ENCODE results near the gene LHFPL6.

The LHFPL6 gene

DNA sequence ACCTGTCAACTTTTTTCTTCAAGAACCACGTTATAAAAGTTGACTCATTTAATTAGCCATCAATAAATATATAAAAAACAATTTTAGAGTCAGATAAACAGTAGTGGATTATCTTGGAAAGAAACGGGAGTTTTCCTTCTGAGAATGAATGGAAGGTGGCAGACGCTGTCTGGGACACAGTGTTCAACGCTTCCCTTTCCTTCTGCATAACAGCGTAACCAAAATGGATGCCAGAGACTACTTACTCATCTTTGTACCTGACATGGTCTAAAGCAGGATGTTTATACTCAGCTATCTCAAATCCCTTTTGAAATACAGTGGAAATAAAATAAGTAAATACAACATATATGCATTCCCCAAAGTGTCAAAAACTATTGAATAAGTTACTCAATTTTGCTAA is 195.2 kb downstream of the LHFPL6 start:
- no peak for DNase-seq

- DNase-seq, result no peak
Measured at GRCh38 chr13:39407138-39407537, 195.9 kb downstream of the LHFPL6 start.

- DNase-seq, result no peak
Measured at GRCh38 chr13:39406688-39407087, 196.3 kb downstream of the LHFPL6 start.

GRCh38 chr13:39405596-39406205 is 197.3 kb downstream of the LHFPL6 start:
- DNase-seq, result no peak

DNA sequence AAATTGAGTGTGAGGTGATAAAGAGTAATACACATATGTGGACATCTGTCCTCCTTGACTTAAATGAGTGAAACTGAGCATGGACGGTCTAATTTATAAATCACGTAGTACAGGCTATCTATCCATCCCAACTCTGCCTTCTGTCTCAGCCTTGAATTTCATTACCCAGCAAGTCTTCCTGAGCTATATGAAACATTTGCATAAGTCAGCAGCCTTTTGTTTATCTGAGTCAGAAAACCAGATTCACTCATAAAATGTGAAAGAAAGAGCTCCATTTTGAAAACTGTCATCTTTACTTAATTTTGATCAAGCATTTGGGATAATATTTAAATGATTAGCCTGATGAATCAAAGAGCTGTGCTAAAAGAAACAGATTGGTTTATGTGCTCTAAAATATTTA is 197.9 kb downstream of the LHFPL6 start:
- DNase-seq, result no peak

DNA sequence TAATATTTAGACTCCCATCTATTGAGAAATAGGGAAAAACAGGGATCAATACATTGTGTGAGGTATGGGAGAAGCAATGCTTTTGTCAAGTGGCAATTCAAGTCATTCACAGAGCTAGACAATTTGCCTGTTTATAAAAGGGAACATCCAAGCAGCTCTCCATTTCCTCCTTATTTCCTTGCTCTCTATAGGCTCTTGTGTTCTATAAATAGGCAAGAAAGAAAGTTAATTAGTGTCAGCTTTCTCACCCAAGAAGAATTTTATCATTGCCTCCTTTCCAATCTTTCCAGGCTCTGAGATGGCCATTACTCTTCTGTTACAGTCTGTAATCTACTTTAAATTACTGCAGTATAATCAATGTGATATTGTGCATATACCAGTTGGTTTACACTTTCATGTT is 199.9 kb downstream of the LHFPL6 start:
- no peak for DNase-seq

GRCh38 chr13:39402221-39402970 is 200.6 kb downstream of the LHFPL6 start:
- no peak for DNase-seq

DNA sequence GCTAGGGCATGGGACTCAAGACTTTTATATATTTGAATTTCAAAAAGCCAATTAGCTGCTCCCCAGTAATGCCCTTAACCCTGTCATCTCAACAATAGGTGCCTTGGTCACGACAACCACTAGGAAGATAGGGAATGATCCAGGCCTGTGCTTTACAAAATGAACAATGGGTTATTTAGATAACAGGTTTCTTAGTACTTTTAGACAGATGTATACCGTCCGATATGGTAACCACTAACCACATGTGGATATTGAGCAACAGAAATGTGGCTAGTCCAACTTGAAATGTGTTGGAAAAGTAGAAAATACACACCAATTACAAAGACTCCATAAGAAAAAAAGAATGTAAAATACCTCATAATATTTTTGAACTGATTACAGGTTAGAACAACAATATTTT is 201.2 kb downstream of the LHFPL6 start:
- no peak for DNase-seq

- DNase-seq, result no peak
Measured at GRCh38 chr13:39401046-39401705, 201.8 kb downstream of the LHFPL6 start.

DNA sequence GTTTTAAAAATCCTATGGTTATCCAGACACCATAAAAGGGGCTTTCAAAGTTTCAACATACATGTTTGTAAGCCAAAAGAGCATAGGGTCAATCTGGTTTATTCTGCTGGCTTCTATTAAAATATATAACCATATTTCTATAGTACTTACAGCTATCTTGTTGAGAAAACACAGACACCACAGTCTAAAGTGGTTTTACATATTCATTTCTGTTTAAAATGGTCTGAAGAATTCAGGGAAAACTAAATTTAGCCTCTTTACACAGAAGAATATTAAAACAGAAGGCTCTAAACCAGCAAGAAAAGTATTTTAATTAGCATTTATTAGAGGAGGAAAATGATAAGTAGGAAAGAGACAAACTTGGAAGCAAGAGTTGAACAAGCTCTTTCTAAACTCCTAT is 203.9 kb downstream of the LHFPL6 start:
- DNase-seq, result no peak

GRCh38 chr13:39397896-39398265 is 205.1 kb downstream of the LHFPL6 start:
- no peak for DNase-seq

- DNase-seq, result no peak
Measured at GRCh38 chr13:39397226-39397895, 205.6 kb downstream of the LHFPL6 start.

GRCh38 chr13:39394796-39395678 is 208.0 kb downstream of the LHFPL6 start:
- no peak for DNase-seq

GRCh38 chr13:39391761-39392160 is 211.2 kb downstream of the LHFPL6 start:
- no peak for DNase-seq

DNA sequence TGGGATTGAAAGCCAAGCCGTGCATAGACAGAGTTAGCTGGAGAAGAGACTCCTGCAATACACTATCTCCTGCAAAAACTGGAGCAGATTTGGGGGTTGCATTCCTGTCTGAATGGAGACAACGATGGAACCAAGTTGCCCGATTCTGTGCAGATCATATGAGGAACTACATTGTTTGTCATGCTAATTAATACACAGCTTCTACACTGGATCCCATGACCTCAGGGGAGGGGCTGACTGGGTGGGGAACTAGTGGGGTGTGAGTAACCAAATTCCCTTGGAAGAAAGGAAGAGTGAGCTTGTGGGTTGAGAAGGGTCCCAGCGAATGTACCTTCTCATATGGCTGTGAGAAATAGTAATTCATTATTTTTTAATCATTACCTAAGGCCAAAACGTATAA is 214.0 kb downstream of the LHFPL6 start:
- no peak for DNase-seq

DNA sequence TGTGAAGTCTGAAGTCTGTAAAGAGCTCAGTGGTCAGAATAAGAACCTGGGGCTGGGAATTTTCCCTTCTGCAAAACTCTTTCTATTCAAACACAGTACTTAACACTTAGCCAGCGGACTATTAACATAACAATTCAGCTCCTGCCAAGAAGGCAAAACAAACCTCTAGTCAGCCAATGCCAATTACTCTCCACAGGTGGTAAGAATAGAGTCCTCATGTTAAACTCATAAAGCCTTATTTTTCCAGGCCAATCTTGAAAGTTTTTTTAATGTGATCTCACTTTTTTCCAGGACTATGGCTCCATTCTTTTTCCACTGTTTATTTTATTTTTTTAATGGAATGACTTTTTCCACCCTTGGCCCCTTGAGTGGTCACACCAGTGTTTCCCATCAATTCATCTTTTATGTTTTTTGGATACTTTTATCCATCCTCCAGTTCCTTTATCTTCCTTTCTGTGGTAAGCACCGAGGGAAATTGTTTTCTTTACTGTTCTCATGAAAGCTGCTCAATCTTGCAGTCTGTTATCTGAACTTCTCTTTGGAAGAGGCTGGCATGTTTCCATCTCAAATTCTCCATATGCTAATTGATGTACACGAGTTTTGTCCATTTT is 217.3 kb downstream of the LHFPL6 start:
- DNase-seq, result no peak

DNA sequence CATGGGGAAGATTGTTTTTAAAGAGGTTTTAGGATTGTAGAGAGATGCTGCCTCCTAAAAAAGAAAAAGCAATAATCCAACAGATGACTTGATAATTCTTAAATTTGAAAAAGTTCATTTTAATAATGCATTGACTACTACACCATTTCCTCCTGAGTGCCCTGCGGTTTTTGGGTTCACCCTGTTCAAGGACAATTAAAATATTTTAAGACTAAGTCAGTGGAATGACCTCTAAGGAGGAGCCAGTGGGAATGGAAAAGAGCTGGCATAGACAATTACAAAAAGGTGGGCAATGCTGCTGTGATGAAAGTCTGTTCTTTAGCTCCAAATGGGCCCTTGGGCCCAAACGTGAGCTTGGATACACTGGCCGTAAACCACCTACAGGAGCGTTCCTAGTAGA is 217.8 kb downstream of the LHFPL6 start:
- DNase-seq, result no peak

- DNase-seq, result no peak
Measured at GRCh38 chr13:39381456-39381855, 221.5 kb downstream of the LHFPL6 start.

GRCh38 chr13:39379667-39380655 is 223.0 kb downstream of the LHFPL6 start:
- DNase-seq, result no peak

GRCh38 chr13:39379118-39379517 is 223.9 kb downstream of the LHFPL6 start:
- DNase-seq, result no peak

GRCh38 chr13:39378306-39378705 is 224.7 kb downstream of the LHFPL6 start:
- DNase-seq, result no peak
